HepG2 (cell line): Measurements from ENCODE around the gene LMBRD2. TPM values are rescaled to one million over a fixed set of nuclear protein-coding genes. Genes with fewer than 3 reads are reported as not detected.

ENCODE experiments used
- BCL6 ChIP-seq: IDR thresholded peaks from 2 replicates; pipeline ENCODE4 v1.6.1; 2016; ENCODE audit warnings: missing genetic modification reagents, missing compliant biosample characterization
- CHCHD3 ChIP-seq: sonication (generic); formaldehyde crosslinking; IDR thresholded peaks from 2 replicates; pipeline ENCODE4 v1.8.0; 2022; ENCODE audit warnings: mild to moderate bottlenecking, missing genetic modification reagents, moderate library complexity
- ELF3 ChIP-seq: IDR thresholded peaks from 2 replicates; pipeline ENCODE4 v1.6.1; 2016; ENCODE audit warnings: missing genetic modification reagents, missing compliant biosample characterization
- HNF1B ChIP-seq: sonication (generic); formaldehyde crosslinking; IDR thresholded peaks from 2 replicates; pipeline ENCODE4 v1.5.1; 2020; ENCODE audit warnings: mild to moderate bottlenecking, moderate library complexity, missing genetic modification reagents
- KLF9 ChIP-seq: IDR thresholded peaks from 2 replicates; pipeline ENCODE4 v1.6.1; 2016; ENCODE audit warnings: low read depth
- KMT2A ChIP-seq: sonication (generic); formaldehyde crosslinking; IDR thresholded peaks from 2 replicates; pipeline ENCODE4 v1.4.0; 2020; ENCODE audit warnings: missing genetic modification reagents
- MEIS2 ChIP-seq: sonication (generic); formaldehyde crosslinking; IDR thresholded peaks from 2 replicates; pipeline ENCODE4 v1.9.0; 2021; ENCODE audit warnings: mild to moderate bottlenecking, missing genetic modification reagents
- MTA1 ChIP-seq: sonication (generic); formaldehyde crosslinking; IDR thresholded peaks from 2 replicates; pipeline ENCODE4 v1.4.0; 2020; ENCODE audit warnings: missing genetic modification reagents, mild to moderate bottlenecking, borderline replicate concordance
- MYC ChIP-seq: sonication (generic); formaldehyde crosslinking; IDR thresholded peaks from 2 replicates; pipeline ENCODE4 v1.9.0; 2021; ENCODE audit warnings: missing genetic modification reagents, borderline replicate concordance
- NCOA2 ChIP-seq: sonication (generic); formaldehyde crosslinking; IDR thresholded peaks from 2 replicates; pipeline ENCODE4 v1.8.0; 2022; ENCODE audit warnings: inconsistent platforms
- PLRG1 ChIP-seq: fragments of 450-650 bp; conservative IDR thresholded peaks from 2 replicates; pipeline ENCODE4 v1.6.1; 2016
- SIN3B ChIP-seq: fragments of 150-350 bp; IDR thresholded peaks from 2 replicates; pipeline ENCODE4 v1.6.1; 2014; ENCODE audit warnings: low read length
- SNRNP70 ChIP-seq: fragments of 200-400 bp; formaldehyde crosslinking; IDR thresholded peaks from 2 replicates; pipeline ENCODE4 v1.6.1; 2017; ENCODE audit warnings: mild to moderate bottlenecking, low read depth, low read length, moderate library complexity
- SP2 ChIP-seq: sonication (generic); formaldehyde crosslinking; IDR thresholded peaks from 2 replicates; pipeline ENCODE4 v1.5.1; 2020; ENCODE audit warnings: mild to moderate bottlenecking, missing genetic modification reagents
- ZBTB38 ChIP-seq: sonication (generic); formaldehyde crosslinking; IDR thresholded peaks from 2 replicates; pipeline ENCODE4 v1.5.1; 2020; ENCODE audit warnings: mild to moderate bottlenecking, missing genetic modification reagents
- ZIK1 ChIP-seq: sonication (generic); formaldehyde crosslinking; IDR thresholded peaks from 2 replicates; pipeline ENCODE4 v1.5.0; 2020; ENCODE audit warnings: mild to moderate bottlenecking, low read depth, missing genetic modification reagents, borderline replicate concordance
- ZNF124 ChIP-seq: sonication (generic); formaldehyde crosslinking; IDR thresholded peaks from 2 replicates; pipeline ENCODE4 v1.4.0; 2020; ENCODE audit warnings: missing genetic modification reagents
- ZNF232 ChIP-seq: sonication (generic); formaldehyde crosslinking; IDR thresholded peaks from 2 replicates; pipeline ENCODE4 v1.4.0; 2020; ENCODE audit warnings: missing genetic modification reagents, borderline replicate concordance
- ZNF253 ChIP-seq: sonication (generic); formaldehyde crosslinking; IDR thresholded peaks from 2 replicates; pipeline ENCODE4 v1.8.0; 2022; ENCODE audit warnings: mild to moderate bottlenecking, missing genetic modification reagents, borderline replicate concordance
- ZNF367 ChIP-seq: sonication (generic); formaldehyde crosslinking; IDR thresholded peaks from 2 replicates; pipeline ENCODE4 v1.4.0; 2020; ENCODE audit warnings: missing genetic modification reagents, borderline replicate concordance
- ZNF549 ChIP-seq: sonication (generic); formaldehyde crosslinking; IDR thresholded peaks from 2 replicates; pipeline ENCODE4 v1.5.0; 2020; ENCODE audit warnings: missing genetic modification reagents
- ZNF629 ChIP-seq: sonication (generic); formaldehyde crosslinking; conservative IDR thresholded peaks from 2 replicates; pipeline ENCODE4 v1.5.0; 2020; ENCODE audit warnings: missing genetic modification reagents
- ZNF678 ChIP-seq: sonication (generic); formaldehyde crosslinking; IDR thresholded peaks from 2 replicates; pipeline ENCODE4 v1.4.0; 2020; ENCODE audit warnings: mild to moderate bottlenecking, missing genetic modification reagents
- ZNF879 ChIP-seq: sonication (generic); formaldehyde crosslinking; IDR thresholded peaks from 2 replicates; pipeline ENCODE4 v1.8.1; 2023; ENCODE audit warnings: missing genetic modification reagents
- polyA plus RNA-seq, 8 experiments: library from polyadenylated mRNA; depleted of rRNA in 3 of 8; stranded (reverse) in 7 of 8; unstranded in 1 of 8; fragments of >200 nt; fragmentation: Illumina TruSeq in 4 of 8; extraction: Trizol in 4 of 8; gene quantifications; 2 replicates each; pipeline versions ENCODE4 v1.2.1 to v1.2.3, GENCODE V29; 2011 to 2016; ENCODE audit warnings: low read depth in 4 of 8, missing spikeins in 1 of 8, mixed read lengths in 1 of 8; ENCODE audit not compliant: insufficient read depth in 1 of 8
- total RNA-seq, 5 experiments: library from RNA; depleted of rRNA; stranded (reverse); fragments of >200 nt; fragmentation: Illumina TruSeq; extraction: Trizol; gene quantifications; 2 replicates each; pipeline ENCODE4 v1.2.3, GENCODE V29; 2016; ENCODE audit warnings: low read depth in 1 of 5
- TF ChIP-seq, protein P1 (sequence below): sonication (generic); formaldehyde crosslinking; IDR thresholded peaks from 2 replicates; pipeline ENCODE4 v1.8.1; 2023; ENCODE audit warnings: mild to moderate bottlenecking, missing genetic modification reagents
- TF ChIP-seq, protein P2 (sequence below): sonication (generic); formaldehyde crosslinking; IDR thresholded peaks from 2 replicates; pipeline ENCODE4 v1.4.0; 2020; ENCODE audit warnings: low read depth, mild to moderate bottlenecking, missing genetic modification reagents
- TF ChIP-seq, protein P3 (sequence below): sonication (generic); formaldehyde crosslinking; IDR thresholded peaks from 2 replicates; pipeline ENCODE4 v1.5.0; 2020; ENCODE audit warnings: missing genetic modification reagents, mild to moderate bottlenecking, borderline replicate concordance

Gene LMBRD2
- total and polyA plus RNA-seq, 2 of the 13 experiments (the other 11 are each of a cell fraction or from before 2014, with no cell fraction given), result 2.0 to 4.7 TPM

DNA sequence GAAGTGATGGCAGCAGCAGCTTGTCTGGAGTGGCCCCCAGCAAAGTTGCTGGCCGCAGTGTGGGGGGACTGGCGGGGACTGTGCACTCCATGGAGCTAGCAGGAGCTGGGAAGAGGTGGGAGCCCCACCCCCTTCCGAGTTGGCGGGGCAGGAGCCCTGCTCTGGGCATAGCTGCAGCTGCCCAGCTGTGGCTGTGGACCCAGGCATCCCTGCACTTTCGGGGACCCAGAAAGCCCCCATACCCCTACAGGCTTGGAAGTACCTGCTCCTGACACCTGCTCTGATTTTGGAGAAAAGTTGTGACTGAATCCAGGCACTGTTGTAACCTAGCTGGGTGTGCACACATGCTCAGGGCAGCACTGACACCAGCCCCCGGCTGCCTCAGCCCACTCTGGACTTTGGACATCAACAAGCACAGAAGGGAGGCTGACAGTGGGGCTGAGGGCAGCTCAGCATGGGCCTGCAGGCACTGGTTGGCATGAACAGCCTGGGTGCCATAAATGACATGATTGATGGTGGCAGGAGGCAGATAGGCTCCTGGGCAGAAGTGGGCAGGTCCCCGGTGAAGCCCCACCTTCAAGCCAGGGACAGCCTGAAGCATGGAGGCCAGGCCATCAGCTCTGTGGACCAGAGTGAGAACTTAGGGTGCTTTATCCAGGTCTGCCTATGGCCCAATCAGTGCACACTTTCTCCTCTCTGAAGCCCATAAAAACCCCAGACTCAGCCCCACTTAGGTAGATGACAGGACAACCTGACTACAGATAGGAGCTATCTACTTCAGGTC, 12.6 kb downstream of the LMBRD2 start (continued):
- no peak for TF ChIP-seq ZNF232
- no peak for TF ChIP-seq SIN3B
- no peak; the same call in 1 of the 2 replicates for TF ChIP-seq KMT2A (CRISPR knock-in tag)
- no peak for TF ChIP-seq ELF3 (CRISPR knock-in tag)
- TF ChIP-seq, protein P1, sequence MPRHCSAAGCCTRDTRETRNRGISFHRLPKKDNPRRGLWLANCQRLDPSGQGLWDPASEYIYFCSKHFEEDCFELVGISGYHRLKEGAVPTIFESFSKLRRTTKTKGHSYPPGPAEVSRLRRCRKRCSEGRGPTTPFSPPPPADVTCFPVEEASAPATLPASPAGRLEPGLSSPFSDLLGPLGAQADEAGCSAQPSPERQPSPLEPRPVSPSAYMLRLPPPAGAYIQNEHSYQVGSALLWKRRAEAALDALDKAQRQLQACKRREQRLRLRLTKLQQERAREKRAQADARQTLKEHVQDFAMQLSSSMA (CRISPR knock-in tag), result 0 out of 2 replicates have a peak, but pooled peaks have one; percentile 42
- TF ChIP-seq CHCHD3 (CRISPR knock-in tag), result no peak
- peak; percentile 80 for TF ChIP-seq ZNF629
- TF ChIP-seq, protein P2, sequence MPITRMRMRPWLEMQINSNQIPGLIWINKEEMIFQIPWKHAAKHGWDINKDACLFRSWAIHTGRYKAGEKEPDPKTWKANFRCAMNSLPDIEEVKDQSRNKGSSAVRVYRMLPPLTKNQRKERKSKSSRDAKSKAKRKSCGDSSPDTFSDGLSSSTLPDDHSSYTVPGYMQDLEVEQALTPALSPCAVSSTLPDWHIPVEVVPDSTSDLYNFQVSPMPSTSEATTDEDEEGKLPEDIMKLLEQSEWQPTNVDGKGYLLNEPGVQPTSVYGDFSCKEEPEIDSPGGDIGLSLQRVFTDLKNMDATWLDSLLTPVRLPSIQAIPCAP (CRISPR knock-in tag), result no peak
- no peak for TF ChIP-seq KLF9 (CRISPR knock-in tag)
- TF ChIP-seq MYC, result peak; percentile 85; the same call in 1 of the 2 replicates
- TF ChIP-seq ZNF367 (CRISPR knock-in tag), result 0 out of 2 replicates have a peak, but pooled peaks have one; percentile 37
- peak; percentile 44; the same call in 1 of the 2 replicates for TF ChIP-seq NCOA2
- TF ChIP-seq SNRNP70, result no peak
- peak; percentile 96 for TF ChIP-seq ZNF549 (CRISPR knock-in tag)
- no peak for TF ChIP-seq ZIK1 (CRISPR knock-in tag)
- TF ChIP-seq HNF1B, result peak; percentile 84
- peak; percentile 61; the same call in 1 of the 2 replicates for TF ChIP-seq MTA1 (CRISPR knock-in tag)
- TF ChIP-seq ZNF124, result no peak
- no peak for TF ChIP-seq PLRG1
- TF ChIP-seq ZNF879, result no peak
- TF ChIP-seq, protein P3, sequence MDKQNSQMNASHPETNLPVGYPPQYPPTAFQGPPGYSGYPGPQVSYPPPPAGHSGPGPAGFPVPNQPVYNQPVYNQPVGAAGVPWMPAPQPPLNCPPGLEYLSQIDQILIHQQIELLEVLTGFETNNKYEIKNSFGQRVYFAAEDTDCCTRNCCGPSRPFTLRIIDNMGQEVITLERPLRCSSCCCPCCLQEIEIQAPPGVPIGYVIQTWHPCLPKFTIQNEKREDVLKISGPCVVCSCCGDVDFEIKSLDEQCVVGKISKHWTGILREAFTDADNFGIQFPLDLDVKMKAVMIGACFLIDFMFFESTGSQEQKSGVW, result no peak
- TF ChIP-seq ZNF253, result no peak
- TF ChIP-seq ZBTB38 (CRISPR knock-in tag), result no peak
- TF ChIP-seq SP2, result no peak
- TF ChIP-seq BCL6 (CRISPR knock-in tag), result peak; percentile 30; the same call in 1 of the 2 replicates
- no peak for TF ChIP-seq ZNF678 (CRISPR knock-in tag)
- TF ChIP-seq MEIS2 (CRISPR knock-in tag), result peak; percentile 75; the same call in 1 of the 2 replicates
